GM18505 (cell line): ENCODE data around the gene RANBP9.
A peak's percentile ranks its signal among the peaks of the same experiment; 100 is the strongest.

ENCODE experiments used
- ATAC-seq: cut with Tn5 transposase; IDR thresholded peaks from one replicate; pipeline ENCODE4 v1.9.1; 2021; ENCODE audit not compliant: unreplicated experiment
- POLR2A ChIP-seq: IDR thresholded peaks from 4 replicates; pipeline ENCODE4 v1.6.1; 2011; ENCODE audit warnings: borderline replicate concordance; ENCODE audit not compliant: insufficient read depth, insufficient read length; ENCODE audit errors: extremely low read depth

Gene RANBP9

GRCh38 chr6:13725052-13725451 lies 13.4 kb upstream of the RANBP9 start:
- TF ChIP-seq POLR2A, result no peak
- no peak for ATAC-seq

GRCh38 chr6:13724182-13724581 lies 12.5 kb upstream of the RANBP9 start:
- TF ChIP-seq POLR2A, result no peak
- ATAC-seq, result no peak

- no peak for ATAC-seq
- no peak for TF ChIP-seq POLR2A
These were observed 11.2 kb upstream of the RANBP9 start for GRCh38 chr6:13722880-13723279.

- ATAC-seq, result no peak
- no peak for TF ChIP-seq POLR2A
These were observed 6.5 kb upstream of the RANBP9 start for GRCh38 chr6:13718123-13718458.

GRCh38 chr6:13716955-13717295 lies 5.3 kb upstream of the RANBP9 start:
- no peak for ATAC-seq
- TF ChIP-seq POLR2A, result no peak

- ATAC-seq, result no peak
- TF ChIP-seq POLR2A, result no peak
These were observed 4.8 kb upstream of the RANBP9 start for GRCh38 chr6:13716225-13716954.

GRCh38 chr6:13715444-13715883 lies 3.8 kb upstream of the RANBP9 start:
- no peak for TF ChIP-seq POLR2A
- no peak for ATAC-seq

- no peak for ATAC-seq
- no peak for TF ChIP-seq POLR2A
These were observed 914 bp upstream of the RANBP9 start for GRCh38 chr6:13712599-13712898.

GRCh38 chr6:13711324-13711732 lies 307 bp downstream of the RANBP9 start:
- ATAC-seq, result peak; percentile 56
- TF ChIP-seq POLR2A, result no peak

- peak; percentile 8 for ATAC-seq
- no peak for TF ChIP-seq POLR2A
These were observed 897 bp downstream of the RANBP9 start for GRCh38 chr6:13710552-13711323.

- no peak for ATAC-seq
- no peak for TF ChIP-seq POLR2A
These were observed 1.7 kb downstream of the RANBP9 start for GRCh38 chr6:13709689-13710551.

GRCh38 chr6:13708736-13709135 lies 2.9 kb downstream of the RANBP9 start:
- TF ChIP-seq POLR2A, result no peak
- no peak for ATAC-seq

GRCh38 chr6:13703496-13703895 lies 8.1 kb downstream of the RANBP9 start:
- ATAC-seq, result no peak
- TF ChIP-seq POLR2A, result no peak
